Left lung (tissue), 10 donors: ENCODE results near the gene SNX15. TPM values are rescaled to one million over a fixed set of nuclear protein-coding genes. Genes with fewer than 3 reads are reported as not detected.

ENCODE experiments used
- ATAC-seq: fragments of 200-7000 bp; cut with Tn5 transposase; one replicate; pipeline ENCODE4 v1.9.1; 2020; ENCODE audit warnings: moderate library complexity
- DNase-seq, 4 donors: peaks; one replicate each; pipeline ENCODE4 v3.0.0-alpha.2; 2013 to 2020
- H3K27ac ChIP-seq, 2 donors: fragments of 200-600 bp; sonication (generic) in 1 of 2; one replicate each; pipeline versions ENCODE4 v1.5.0 to v1.8.0; 2020 to 2021
- H3K27me3 ChIP-seq, 2 donors: fragments of 200-600 bp; sonication (generic) in 1 of 2; one replicate each; pipeline versions ENCODE4 v1.5.0 to v1.8.0; 2020 to 2021
- H3K36me3 ChIP-seq, 2 donors: fragments of 200-600 bp; sonication (generic) in 1 of 2; one replicate each; pipeline versions ENCODE4 v1.5.0 to v1.8.0; 2020 to 2021
- H3K4me1 ChIP-seq, 2 donors: fragments of 200-600 bp; one replicate each; pipeline ENCODE4 v1.8.0; 2021
- H3K4me3 ChIP-seq, 2 donors: fragments of 200-600 bp; sonication (generic) in 1 of 2; one replicate each; pipeline versions ENCODE4 v1.5.0 to v1.8.0; 2020 to 2021; ENCODE audit warnings: mild to moderate bottlenecking in 1 of 2
- H3K9me3 ChIP-seq, 2 donors: fragments of 200-600 bp; sonication (generic) in 1 of 2; one replicate each; pipeline versions ENCODE4 v1.5.0 to v1.8.0; 2020 to 2021
- CTCF ChIP-seq, 2 donors: fragments of 200-600 bp; sonication (generic) in 1 of 2; IDR thresholded peaks; one replicate each; pipeline versions ENCODE4 v1.5.0 to v1.8.0; 2021; ENCODE audit warnings: antibody characterized with exemption in 2 of 2
- intact Hi-C, 2 donors: fragments of 100-400 bp; cut with DNase I; formaldehyde crosslinking; loops; one replicate each; pipeline versions ENCODE4 v1.11.2 to v1.14.2; 2022
- polyA plus RNA-seq, 6 donors: library from polyadenylated mRNA; unstranded; fragments of 120-200 nt; gene quantifications; one replicate each; pipeline ENCODE4 v1.2.1, GENCODE V29; 2013; ENCODE audit not compliant: insufficient read length in 6 of 6
- total RNA-seq, 2 donors: library from RNA; stranded (reverse); fragmentation: NEBNext Ultra II Directional; extraction: Animal tissue kit (Norgen Biotek cat#: 25700); gene quantifications; one replicate each; pipeline ENCODE4 v1.2.1, GENCODE V29; 2021
- donor health status: DM: no; HTN: yes; CAD: no.
- donor health status: DM: no; HTN: no; CAD: no.

SNX15 gene
- total and polyA plus RNA-seq, 8 donors, result 22.0 to 27.4 (median 23.3) TPM

- intact Hi-C loops, result loop anchor here in 1 of 2 donors (10.0 kb wide), 1 partner anchor 182 kb away; the partner anchor contains the start of gene CDC42BPG
Observed at GRCh38 chr11:65026810-65027209, 429 bp upstream of the SNX15 start.

GRCh38 chr11:65032216-65032615, 5.0 kb downstream of the SNX15 start:
- H3K27me3 ChIP-seq, result no peaks in the 10 kb centered on the region
- H3K4me1 ChIP-seq, result peaks cover 7 to 17% of the 10 kb centered on the region in 2 donors
- H3K4me3 ChIP-seq, result no peak overlapping the region
- DNase-seq (peak in 1 of 4 donors; percentile 48), ATAC-seq (no peak)
- TF ChIP-seq CTCF (IDR thresholded peaks at IDR 0.05), result no peak
- peaks cover 0 to 53% of the 10 kb centered on the region in 2 donors for H3K36me3 ChIP-seq
- intact Hi-C loops, result no loop called here
- H3K27ac ChIP-seq, result no peak overlapping the region
- H3K9me3 ChIP-seq, result no peaks in the 10 kb centered on the region

More at GRCh38 chr11:65026810-65027209, 429 bp upstream of the SNX15 start:
- H3K4me1 ChIP-seq, result peaks cover 7 to 24% of the 10 kb centered on the region in 2 donors
- no peaks in the 10 kb centered on the region for H3K27me3 ChIP-seq
- H3K27ac ChIP-seq, result peak overlapping the region; percentile 86
- no peaks in the 10 kb centered on the region for H3K9me3 ChIP-seq
- DNase-seq (no peak), ATAC-seq (no peak)
- H3K36me3 ChIP-seq, result peaks cover 0 to 5% of the 10 kb centered on the region in 2 donors
- no peak for TF ChIP-seq CTCF (IDR thresholded peaks at IDR 0.05)
- H3K4me3 ChIP-seq, result peak overlapping the region; percentile 42 to 51

- Histone ChIP-seq H3K9me3 (no peaks in the 10 kb centered on the region), H3K27ac (no peak overlapping the region), H3K36me3 (peaks cover 0 to 73% of the 10 kb centered on the region in 2 donors), H3K27me3 (no peaks in the 10 kb centered on the region), H3K4me3 (no peak overlapping the region), H3K4me1 (peaks cover 0 to 3% of the 10 kb centered on the region in 2 donors)
- intact Hi-C loops, result no loop called here
- no peak for DNase-seq
- no peak for ATAC-seq
- TF ChIP-seq CTCF (IDR thresholded peaks at IDR 0.05), result no peak
Observed at GRCh38 chr11:65034423-65034822, 7.2 kb downstream of the SNX15 start.

- H3K27me3 ChIP-seq, result no peaks in the 10 kb centered on the region
- H3K27ac ChIP-seq, result no peak overlapping the region
- no peak for ATAC-seq
- no peak for DNase-seq
- H3K36me3 ChIP-seq, result peaks cover 0 to 80% of the 10 kb centered on the region in 2 donors
- no peaks in the 10 kb centered on the region for H3K9me3 ChIP-seq
- intact Hi-C loops, result no loop called here
- H3K4me1 ChIP-seq, result peaks cover 0 to 10% of the 10 kb centered on the region in 2 donors
- TF ChIP-seq CTCF (IDR thresholded peaks at IDR 0.05), result no peak
- no peak overlapping the region for H3K4me3 ChIP-seq
Observed at GRCh38 chr11:65035579-65035978, 8.3 kb downstream of the SNX15 start.

GRCh38 chr11:65036931-65037330, 9.7 kb downstream of the SNX15 start:
- Histone ChIP-seq H3K4me3 (no peak overlapping the region), H3K4me1 (peaks cover 3 to 19% of the 10 kb centered on the region in 2 donors), H3K9me3 (no peaks in the 10 kb centered on the region), H3K27ac (no peak overlapping the region), H3K27me3 (no peaks in the 10 kb centered on the region), H3K36me3 (peaks cover 0 to 76% of the 10 kb centered on the region in 2 donors)
- TF ChIP-seq CTCF (IDR thresholded peaks at IDR 0.05), result no peak
- DNase-seq (peak in 2 of 4 donors; percentile 54 to 74), ATAC-seq (peak; percentile 6)
- intact Hi-C loops, result no loop called here
